HG03103 (cell line): ENCODE measurements around the gene SLX4.
"Not testable (repeated sequence)": the region's sequence is repeated elsewhere in the genome, so short reads cannot be mapped to it uniquely, and the experiment has no call there.

Source experiments
- ATAC-seq: cut with Tn5 transposase; IDR thresholded peaks from one replicate; pipeline ENCODE4 v1.9.1; 2021; ENCODE audit warnings: low read depth; ENCODE audit not compliant: unreplicated experiment

SLX4 gene, protein sequence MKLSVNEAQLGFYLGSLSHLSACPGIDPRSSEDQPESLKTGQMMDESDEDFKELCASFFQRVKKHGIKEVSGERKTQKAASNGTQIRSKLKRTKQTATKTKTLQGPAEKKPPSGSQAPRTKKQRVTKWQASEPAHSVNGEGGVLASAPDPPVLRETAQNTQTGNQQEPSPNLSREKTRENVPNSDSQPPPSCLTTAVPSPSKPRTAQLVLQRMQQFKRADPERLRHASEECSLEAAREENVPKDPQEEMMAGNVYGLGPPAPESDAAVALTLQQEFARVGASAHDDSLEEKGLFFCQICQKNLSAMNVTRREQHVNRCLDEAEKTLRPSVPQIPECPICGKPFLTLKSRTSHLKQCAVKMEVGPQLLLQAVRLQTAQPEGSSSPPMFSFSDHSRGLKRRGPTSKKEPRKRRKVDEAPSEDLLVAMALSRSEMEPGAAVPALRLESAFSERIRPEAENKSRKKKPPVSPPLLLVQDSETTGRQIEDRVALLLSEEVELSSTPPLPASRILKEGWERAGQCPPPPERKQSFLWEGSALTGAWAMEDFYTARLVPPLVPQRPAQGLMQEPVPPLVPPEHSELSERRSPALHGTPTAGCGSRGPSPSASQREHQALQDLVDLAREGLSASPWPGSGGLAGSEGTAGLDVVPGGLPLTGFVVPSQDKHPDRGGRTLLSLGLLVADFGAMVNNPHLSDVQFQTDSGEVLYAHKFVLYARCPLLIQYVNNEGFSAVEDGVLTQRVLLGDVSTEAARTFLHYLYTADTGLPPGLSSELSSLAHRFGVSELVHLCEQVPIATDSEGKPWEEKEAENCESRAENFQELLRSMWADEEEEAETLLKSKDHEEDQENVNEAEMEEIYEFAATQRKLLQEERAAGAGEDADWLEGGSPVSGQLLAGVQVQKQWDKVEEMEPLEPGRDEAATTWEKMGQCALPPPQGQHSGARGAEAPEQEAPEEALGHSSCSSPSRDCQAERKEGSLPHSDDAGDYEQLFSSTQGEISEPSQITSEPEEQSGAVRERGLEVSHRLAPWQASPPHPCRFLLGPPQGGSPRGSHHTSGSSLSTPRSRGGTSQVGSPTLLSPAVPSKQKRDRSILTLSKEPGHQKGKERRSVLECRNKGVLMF (N-terminal part only)

DNA sequence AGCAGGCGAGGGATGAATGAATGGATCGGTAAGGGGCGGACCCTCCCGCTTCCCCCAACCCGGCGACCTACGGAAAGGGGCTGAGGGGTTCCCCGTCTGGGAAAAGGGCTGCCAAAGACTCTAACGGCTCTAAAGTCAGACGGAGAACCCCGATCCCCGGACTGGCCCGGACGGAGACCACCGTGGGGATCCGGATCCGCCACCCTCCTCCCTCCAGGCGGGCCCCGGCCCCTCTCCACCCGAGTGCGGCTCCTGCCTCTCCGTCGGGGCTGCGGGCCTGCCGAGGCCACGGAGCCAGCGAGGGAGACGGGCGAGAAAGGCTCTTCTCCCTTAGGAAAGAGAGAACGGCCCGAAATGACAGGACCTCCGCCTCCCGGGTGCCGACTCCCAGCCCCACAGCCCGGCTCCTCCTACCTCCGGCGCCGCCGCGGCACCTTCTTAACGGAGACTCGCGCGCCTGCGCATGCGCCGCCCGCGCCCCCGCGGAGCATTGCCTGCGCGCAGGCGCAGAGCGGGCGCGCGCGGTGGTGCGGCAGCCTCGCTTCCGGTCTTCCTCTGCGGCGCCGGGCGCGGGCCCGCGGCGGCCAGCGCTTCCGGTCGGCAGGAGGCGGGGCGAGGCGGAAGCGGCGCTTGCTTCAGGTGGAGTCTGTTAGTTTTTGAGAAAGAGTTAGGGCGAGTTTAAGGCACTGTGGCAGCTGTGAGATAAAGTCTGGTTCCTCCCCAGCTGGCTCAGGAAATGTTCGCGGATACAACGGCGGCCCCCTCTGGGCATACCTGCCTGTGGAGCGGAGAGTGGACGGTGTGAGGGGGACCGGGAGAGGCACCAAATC lies at the start of gene SLX4:
Gene SLX4, minus strand, starts transcription at position 461 of the 830 bp plus-strand sequence. CDS start 2,642 bp downstream, outside the sequence.
- ATAC-seq = peak; percentile 81

DNA sequence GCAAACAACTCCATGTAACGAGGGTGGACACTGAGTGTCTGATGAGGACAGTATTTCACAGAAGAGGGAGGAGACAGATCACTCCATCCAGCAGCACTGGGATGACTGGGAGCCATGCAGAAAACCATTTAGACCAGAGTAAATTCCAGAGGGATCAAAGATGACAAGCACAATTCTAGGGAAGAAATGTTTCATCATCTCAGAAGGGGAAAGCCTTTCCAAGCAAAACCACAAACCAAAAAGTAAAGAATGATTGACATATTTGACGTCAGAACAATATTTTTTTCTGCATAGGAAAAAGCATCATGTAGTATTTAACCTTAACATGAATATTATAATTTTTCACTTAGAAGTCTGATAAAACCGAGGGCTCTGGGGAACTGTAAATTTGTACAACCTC lies 47.8 kb upstream of the SLX4 start:
- ATAC-seq = no peak

DNA sequence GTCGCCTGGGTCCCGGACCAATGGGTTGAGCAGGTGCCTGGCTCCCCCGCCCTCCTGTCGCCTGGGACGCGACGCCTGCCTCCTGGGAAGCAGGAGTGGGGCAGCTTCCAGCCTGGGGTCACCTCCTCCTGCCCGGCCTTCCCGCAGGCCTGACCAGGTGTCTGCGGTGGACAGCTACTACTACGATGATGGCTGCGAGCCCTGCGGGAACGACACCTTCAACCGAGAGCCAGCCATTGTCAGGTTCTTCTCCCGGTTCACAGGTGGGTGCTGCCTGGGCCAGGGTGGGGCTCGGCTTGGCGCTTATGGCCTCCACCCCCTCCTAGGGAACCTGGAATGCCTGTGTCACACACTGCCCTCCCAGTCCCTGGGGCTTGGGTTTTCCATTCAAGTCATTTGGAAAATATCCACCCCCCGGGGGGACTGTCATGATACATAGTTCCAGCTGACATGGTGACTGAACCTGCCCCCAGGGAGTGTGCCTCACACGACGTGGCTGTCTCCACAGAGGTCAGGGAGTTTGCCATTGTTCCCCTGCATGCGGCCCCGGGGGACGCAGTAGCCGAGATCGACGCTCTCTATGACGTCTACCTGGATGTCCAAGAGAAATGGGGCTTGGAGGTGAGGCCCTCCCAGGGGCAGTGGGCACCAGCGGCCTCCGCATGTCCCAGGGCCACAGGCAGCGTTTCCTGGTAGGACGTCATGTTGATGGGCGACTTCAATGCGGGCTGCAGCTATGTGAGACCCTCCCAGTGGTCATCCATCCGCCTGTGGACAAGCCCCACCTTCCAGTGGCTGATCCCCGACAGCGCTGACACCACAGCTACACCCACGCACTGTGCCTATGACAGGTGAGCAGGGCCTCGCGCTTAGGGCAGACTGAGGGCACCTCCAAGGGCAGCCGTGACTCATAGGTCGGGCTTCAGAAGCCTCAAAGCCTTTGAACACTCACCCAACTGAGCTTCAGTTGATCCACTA lies 45.4 kb upstream of the SLX4 start:
- no peak for ATAC-seq

DNA sequence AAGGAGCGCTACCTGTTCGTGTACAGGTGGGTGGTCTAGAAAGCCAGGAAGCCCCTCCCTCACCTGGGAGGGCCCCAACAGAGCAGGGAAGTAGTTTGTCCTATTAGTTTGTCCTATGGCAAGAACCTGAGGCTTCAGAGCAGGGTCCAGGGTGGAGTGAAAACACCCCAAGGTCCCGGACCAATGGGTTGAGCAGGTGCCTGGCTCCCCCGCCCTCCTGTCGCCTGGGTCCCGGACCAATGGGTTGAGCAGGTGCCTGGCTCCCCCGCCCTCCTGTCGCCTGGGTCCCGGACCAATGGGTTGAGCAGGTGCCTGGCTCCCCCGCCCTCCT lies 44.7 kb upstream of the SLX4 start:
- not testable (repeated sequence) for ATAC-seq

DNA sequence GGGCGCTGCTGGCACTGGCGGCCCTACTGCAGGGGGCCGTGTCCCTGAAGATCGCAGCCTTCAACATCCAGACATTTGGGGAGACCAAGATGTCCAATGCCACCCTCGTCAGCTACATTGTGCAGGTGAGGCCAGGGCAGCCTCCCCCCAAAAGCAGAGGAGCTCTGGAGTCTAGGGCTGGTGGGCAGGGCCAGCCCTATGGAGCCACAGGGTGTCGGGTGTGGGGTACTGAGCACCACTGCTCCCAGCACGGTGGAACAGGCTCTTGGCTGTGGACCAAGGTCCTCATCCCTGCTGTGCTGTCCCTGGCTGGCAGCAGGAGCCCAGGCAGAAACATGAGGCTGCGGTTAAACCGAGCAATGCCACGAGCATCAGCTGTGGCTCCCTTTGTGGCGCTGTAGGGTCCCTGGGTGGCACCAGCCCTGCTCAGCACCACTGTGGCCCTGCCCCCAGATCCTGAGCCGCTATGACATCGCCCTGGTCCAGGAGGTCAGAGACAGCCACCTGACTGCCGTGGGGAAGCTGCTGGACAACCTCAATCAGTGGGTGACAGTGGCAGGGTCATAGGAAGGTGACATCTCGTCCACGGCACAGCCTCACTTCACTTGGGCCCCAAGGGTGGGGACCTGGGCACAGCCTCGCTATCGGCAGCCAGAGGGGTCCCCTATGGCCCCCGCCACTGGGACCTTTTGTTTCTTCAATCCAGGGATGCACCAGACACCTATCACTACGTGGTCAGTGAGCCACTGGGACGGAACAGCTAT lies 44.2 kb upstream of the SLX4 start:
- no peak for ATAC-seq

DNA sequence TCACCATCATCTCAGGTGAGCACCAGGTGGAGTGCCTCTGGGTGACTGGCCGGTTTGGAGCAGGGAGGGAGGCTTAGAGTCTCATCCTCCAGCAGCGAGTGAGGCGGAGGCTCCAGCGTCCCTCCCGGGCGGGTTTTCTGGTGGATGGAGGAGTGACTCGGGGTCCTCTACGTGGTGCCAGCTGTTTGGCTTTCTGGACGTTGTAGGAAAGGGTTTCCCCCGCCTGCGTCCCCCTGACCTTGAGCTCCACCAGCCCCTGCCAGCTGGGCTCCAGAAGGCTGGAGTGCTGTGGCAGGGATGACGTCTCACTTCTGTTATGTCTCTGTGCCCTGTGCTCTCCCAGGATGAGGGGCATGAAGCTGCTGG lies 43.6 kb upstream of the SLX4 start:
- ATAC-seq = no peak

DNA sequence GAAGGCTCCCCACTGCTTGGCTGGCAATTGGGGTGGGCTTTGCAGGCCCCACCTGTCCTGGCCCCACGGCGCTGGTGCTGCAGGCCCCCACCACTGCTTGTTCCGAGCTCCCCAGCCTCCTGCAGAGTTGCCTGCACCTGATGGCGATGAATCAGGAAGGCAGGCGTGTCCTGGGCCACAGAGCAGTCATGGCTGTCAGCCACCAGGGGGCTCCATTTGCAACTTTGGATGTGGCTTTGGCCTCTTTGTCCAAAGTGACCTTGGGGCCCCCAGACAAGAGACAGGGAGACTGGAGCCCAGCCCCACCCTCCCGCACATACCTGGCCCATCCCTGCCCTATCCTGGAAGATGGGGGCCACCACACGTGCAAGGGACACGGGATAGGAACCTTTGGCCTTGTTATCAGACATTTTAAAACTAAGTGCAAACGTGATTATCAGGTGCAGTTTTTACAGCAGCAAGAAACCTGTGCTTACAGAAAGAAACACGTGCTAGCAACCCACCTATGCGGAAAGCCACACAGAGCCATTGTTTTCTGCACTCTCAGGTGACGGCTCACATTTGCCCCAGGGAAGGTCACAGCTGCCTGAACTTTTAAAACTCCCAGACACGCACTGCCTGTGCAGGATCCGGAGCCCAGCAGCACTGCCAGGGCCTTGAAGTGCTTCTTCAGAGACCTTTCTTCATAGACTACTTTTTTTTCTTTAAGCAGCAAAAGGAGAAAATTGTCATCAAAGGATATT lies 43.0 kb upstream of the SLX4 start, which contains the start of gene DNASE1:
Gene DNASE1, plus strand, starts transcription at position 443 of the 743 bp plus-strand sequence. CDS start 683 bp downstream, outside the sequence.
- no peak for ATAC-seq

DNA sequence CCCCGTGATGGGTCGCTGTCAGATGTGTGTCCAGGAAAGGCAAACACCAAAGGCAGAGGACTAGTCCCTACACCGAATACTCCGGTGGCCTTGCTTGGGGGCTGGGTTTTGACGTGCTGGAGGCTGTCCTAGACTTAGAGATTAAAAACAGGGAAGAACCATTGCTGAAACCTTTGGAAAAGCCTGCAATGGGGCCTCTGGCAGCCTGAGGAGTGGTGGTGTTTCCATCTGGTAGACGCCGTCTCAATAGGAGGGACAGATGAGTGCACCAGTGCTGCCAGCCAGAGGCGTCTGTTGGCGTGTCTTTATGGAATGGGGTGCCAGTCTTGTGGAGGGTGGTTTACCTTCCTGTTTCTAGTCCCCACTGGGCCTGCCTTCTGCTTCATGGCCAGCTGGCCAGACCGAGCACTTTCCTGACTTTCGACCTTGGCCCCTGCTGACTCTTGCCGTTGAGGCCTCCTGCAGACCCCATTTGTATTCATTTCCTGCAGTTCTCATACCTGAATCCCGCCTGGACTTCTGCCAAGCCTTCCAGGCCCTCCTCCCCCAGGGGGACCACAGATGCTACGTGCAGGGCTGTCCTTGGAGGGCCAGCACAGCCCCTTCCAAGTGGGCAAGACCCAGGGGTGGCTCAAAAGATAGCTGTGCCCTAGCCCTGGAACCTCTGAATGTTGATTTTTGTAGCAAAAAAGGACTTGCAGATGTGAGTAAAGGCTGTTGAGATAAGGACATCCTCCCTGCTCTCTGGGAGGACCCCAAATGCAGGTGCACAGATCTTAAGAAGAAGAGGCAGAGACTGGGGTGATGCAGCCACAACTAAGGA lies 41.2 kb upstream of the SLX4 start:
- ATAC-seq = no peak

DNA sequence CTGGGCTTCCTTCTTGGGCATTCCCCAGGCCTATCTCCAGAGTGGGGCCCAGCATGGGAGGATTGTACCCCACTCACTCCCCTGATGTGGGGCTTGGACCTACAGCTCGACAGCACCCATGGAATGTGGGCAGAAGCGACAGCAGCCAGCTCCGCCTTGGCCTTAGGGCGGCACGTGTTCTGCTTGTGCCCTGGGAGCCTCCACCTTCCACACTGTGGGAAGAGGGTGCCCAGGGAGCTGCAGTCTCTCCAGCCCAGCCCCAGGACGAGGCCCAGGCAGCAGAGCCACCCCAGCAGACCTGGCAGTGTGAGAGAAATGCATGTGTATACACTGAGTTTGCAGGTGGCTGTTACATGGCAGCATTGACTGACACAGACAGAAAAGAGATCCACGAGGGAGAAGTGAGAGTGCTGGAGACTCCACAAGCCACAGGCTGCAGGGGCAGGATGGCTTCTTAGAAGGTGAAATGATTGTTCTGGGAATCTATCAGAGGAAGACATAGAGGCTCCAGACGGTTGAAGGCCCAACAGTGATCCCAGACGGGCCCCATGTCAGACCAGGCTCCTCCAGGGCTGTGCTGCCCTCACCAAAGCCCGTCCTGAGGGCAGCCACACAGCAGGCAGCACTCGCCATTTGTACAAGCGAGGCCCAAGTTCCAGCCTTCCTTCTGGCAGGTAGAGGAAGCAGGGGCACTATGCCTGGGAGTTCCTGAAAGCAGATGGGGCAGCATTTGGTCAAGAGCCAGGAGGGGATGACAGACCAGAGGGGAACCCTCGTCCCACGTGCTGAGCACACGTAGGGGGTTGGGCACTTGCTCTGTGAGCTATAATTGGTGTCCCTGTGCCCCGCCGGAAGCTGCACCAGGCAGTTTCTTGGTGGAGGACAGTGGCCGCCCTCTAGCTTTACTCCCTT lies 40.3 kb upstream of the SLX4 start:
- ATAC-seq = no peak

DNA sequence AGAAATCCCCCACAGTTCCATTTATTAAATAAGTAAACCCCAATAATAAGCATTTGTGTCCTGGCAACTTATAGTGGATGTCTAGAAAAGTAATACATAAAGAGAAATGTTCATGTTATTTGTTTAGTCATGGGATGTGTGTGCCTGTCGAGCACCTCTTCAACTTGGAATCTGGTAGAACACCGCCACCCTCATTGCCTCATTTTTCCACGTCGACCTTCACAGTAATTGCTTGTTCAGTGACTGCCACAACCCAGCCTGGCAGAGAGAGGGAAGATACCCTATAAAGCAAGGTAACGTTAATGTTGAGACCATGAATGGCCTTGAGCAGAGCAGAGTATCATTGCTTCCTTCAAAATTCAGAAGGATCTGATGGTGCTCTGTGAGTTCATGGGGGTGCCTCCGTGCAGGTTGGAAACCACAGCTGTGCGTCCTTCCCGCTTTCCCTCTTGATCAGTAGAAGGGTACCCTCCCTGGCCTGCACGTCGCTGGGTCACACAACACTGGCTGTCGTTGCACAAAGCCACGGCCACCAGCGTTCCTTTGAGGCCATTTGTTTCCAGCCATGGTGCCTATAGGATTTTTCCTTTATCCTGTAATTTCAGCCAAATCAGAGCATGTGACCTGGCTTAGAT lies 39.3 kb upstream of the SLX4 start:
- no peak for ATAC-seq

DNA sequence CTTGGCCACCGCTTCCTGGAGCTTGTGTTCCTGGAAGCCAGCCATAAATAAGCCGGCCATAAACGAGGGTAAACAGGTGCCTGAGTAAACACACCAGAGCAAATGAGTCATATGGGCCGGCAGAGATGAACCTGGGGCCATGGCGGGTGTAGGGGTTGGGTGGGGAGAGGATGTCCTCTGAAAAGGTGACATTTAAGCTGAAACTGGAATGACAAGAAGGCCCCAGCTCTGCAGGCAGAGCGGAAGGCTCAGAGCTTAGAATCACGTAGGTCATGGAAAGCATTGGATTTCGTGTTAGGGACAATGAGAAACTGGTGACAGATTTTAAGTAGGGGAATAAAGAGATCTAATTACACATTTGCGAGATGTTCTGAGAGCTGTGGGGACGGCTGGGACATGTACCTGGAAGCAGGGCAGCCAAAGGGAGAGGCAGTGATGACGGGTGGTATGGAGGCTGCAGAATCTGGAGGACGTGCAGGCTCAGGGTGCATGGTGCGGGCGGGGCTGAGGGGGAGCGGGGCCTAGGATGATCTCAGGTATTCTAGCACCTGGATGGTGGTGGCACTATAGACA lies 35.0 kb upstream of the SLX4 start:
- ATAC-seq = no peak

DNA sequence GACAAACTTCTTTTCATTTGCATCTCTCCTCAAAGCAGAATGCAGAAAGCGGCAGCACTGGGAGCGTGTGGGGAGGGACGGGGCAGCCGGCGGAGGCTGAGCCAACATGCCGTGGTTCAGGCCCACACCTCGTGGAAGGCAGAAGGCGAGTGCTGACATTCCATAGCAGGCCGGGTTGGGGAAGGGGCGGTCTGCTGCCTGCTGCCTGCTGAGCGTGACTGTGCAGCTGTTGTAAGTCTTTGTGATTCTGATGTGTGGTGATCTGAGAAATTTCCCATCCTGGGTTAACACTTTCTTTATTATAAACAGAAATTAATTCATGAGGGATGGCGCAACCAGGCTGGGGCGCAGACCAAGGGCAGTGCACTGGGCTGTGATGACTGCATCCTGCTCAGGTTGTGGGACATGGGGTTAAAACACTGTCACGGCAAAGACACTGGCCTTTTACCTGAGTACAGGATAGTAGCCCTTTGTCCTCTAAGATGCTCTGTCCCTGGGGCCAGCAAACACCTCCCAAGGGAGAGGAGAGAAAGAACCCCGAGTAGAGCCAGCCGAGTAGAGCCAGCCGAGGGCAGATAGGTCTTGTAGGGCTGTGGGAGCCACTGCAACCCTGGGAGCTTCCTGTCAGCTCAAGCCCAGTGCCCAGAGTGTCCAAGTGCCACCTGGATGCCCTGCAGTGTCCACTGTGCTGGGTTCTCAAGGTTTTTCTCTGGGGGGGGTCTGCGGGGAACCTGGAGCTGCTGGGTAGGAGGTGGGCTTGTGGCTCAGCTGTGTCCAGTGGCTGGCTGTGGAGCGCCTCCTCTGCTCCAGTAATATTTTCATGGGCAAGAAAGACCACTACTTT lies 34.3 kb upstream of the SLX4 start:
- ATAC-seq = no peak

DNA sequence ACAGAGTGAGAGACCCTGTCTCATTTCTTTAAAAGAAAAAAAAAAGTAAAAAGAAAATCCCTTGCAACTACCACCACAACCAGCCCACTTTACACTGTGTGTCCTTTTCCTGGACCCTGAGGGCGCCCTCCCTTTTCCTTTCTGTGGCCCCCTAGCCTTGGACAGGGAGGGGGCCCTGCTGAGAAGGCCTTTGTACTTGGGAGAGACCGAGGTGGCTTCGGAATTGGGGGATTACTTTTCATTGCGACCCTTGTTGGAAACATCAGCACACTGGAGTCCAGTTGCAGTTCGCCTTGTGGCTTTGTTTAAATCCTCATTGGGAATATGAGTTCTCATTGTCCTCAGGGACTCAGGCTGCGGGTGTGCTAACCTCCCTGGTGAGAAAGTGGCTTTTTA lies 33.7 kb upstream of the SLX4 start:
- no peak for ATAC-seq

DNA sequence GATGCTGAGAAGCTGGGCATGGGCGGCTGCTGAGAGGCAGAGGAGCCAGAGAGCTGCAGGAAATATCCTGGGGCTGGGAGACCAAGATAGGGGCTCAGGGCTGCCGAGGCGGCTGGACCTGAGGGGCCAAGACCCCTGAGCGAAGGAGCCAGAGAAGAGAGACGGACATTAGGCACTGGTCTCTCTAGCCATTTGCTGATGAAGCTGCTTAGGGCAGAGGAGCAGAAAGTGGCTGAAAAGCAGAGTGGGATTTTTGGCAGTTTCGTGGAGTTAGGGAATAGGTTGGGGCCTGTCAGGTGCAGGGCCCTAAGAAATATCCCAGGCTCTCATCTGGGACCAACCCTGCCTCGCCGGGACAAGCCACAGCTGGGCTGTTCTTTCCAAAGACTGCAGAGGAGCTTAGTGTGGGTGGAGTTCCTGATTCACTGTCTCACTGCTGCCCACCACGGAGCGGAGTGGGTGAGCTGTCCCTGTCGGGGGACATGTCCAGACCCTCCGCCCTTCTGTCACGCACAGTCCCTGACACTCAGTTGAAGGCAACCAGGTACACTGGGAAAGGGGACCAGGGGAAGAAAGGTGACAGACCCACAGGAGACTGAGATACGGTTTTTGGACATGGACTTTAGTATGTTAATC lies 31.8 kb upstream of the SLX4 start:
- ATAC-seq = no peak
